Activated T-helper 1 cell treated with Interleukin-2 at 50 U/mL for 16 hours (primary cell): Measurements from ENCODE around the gene IFFO2.

Source experiments
- DNase-seq: peaks from one replicate; pipeline ENCODE4 v3.0.0-alpha.2; 2020; ENCODE audit warnings: low read depth

Gene IFFO2

GRCh38 chr1:18956193-18957135 lies at the start of gene IFFO2:
TSS of gene IFFO2 (minus strand) at chr1:18956676. CDS start at chr1:18956332, 344 bp downstream.
- peak; percentile 98 for DNase-seq

- no peak for DNase-seq
Observed at GRCh38 chr1:19006000-19006399, 49.5 kb upstream of the IFFO2 start.

GRCh38 chr1:19003371-19004290 lies 47.2 kb upstream of the IFFO2 start:
- DNase-seq, result no peak

- no peak for DNase-seq
Observed at GRCh38 chr1:19000065-19000464, 43.6 kb upstream of the IFFO2 start.

GRCh38 chr1:18999359-18999758 lies 42.9 kb upstream of the IFFO2 start:
- no peak for DNase-seq

GRCh38 chr1:18998016-18998724 lies 41.7 kb upstream of the IFFO2 start:
- DNase-seq, result no peak

GRCh38 chr1:18997508-18997907 lies 41.0 kb upstream of the IFFO2 start:
- no peak for DNase-seq

GRCh38 chr1:18996548-18997177 lies 40.2 kb upstream of the IFFO2 start:
- DNase-seq, result no peak

- no peak for DNase-seq
Observed at GRCh38 chr1:18994381-18994780, 37.9 kb upstream of the IFFO2 start.

- no peak for DNase-seq
Observed at GRCh38 chr1:18992646-18993045, 36.2 kb upstream of the IFFO2 start.

- no peak for DNase-seq
Observed at GRCh38 chr1:18991585-18991984, 35.1 kb upstream of the IFFO2 start.

- DNase-seq, result no peak
Observed at GRCh38 chr1:18989896-18990295, 33.4 kb upstream of the IFFO2 start.

GRCh38 chr1:18989176-18989799 lies 32.8 kb upstream of the IFFO2 start:
- no peak for DNase-seq

GRCh38 chr1:18981242-18981641 lies 24.8 kb upstream of the IFFO2 start:
- DNase-seq, result no peak

- no peak for DNase-seq
Observed at GRCh38 chr1:18978706-18979105, 22.2 kb upstream of the IFFO2 start.

- DNase-seq, result no peak
Observed at GRCh38 chr1:18977428-18977827, 21.0 kb upstream of the IFFO2 start.

GRCh38 chr1:18976096-18976495 lies 19.6 kb upstream of the IFFO2 start:
- DNase-seq, result no peak

- DNase-seq, result no peak
Observed at GRCh38 chr1:18974606-18975005, 18.1 kb upstream of the IFFO2 start.

GRCh38 chr1:18974005-18974404 lies 17.5 kb upstream of the IFFO2 start:
- DNase-seq, result no peak

- no peak for DNase-seq
Observed at GRCh38 chr1:18973446-18973955, 17.0 kb upstream of the IFFO2 start.

- no peak for DNase-seq
Observed at GRCh38 chr1:18972991-18973390, 16.5 kb upstream of the IFFO2 start.
